Spleen (tissue), 11 donors: ENCODE data around the gene CEP350. TPM values are rescaled to one million over a fixed set of nuclear protein-coding genes. Genes with fewer than 3 reads are reported as not detected.

Experiments
- DNase-seq: peaks from one replicate; pipeline ENCODE4 v3.0.0-alpha.2; 2020
- H3K27ac ChIP-seq, 8 donors: fragments of 200-600 bp; sonication (generic) in 7 of 8; 1 replicate in 4 of 8; 2 replicates in 4 of 8; pipeline versions ENCODE4 v1.5.0 to v1.8.0; 2016 to 2021; ENCODE audit warnings: inconsistent platforms in 4 of 8, mild to moderate bottlenecking in 4 of 8, moderate library complexity in 1 of 8
- H3K27me3 ChIP-seq, 7 donors: fragments of 200-600 bp; sonication (generic) in 6 of 7; replicated peaks in 1 of 7; 1 replicate in 4 of 7; 2 replicates in 3 of 7; pipeline versions ENCODE4 v1.5.0 to v1.8.0; 2016 to 2021; ENCODE audit warnings: inconsistent platforms in 3 of 7, mild to moderate bottlenecking in 1 of 7
- H3K36me3 ChIP-seq, 6 donors: fragments of 200-600 bp; sonication (generic) in 5 of 6; 1 replicate in 4 of 6; 2 replicates in 2 of 6; pipeline versions ENCODE4 v1.5.0 to v1.8.0; 2016 to 2021; ENCODE audit warnings: inconsistent platforms in 2 of 6
- H3K4me1 ChIP-seq, 6 donors: fragments of 200-600 bp; sonication (generic) in 5 of 6; 1 replicate in 3 of 6; 2 replicates in 3 of 6; pipeline versions ENCODE4 v1.5.0 to v1.8.0; 2016 to 2021; ENCODE audit warnings: inconsistent platforms in 3 of 6
- H3K4me3 ChIP-seq, 8 donors: fragments of 200-600 bp; sonication (generic) in 7 of 8; 1 replicate in 4 of 8; 2 replicates in 4 of 8; pipeline versions ENCODE4 v1.5.0 to v1.8.0; 2016 to 2021; ENCODE audit warnings: inconsistent platforms in 4 of 8, mild to moderate bottlenecking in 4 of 8, moderate library complexity in 2 of 8
- H3K9me3 ChIP-seq, 8 donors: fragments of 200-600 bp; sonication (generic) in 7 of 8; 1 replicate in 4 of 8; 2 replicates in 4 of 8; pipeline versions ENCODE4 v1.5.0 to v1.8.0; 2016 to 2021; ENCODE audit warnings: inconsistent platforms in 4 of 8
- CTCF ChIP-seq, 11 experiments: fragments of 200-600 bp in 7 of 11; fragments of 450-650 bp in 4 of 11; sonication (generic) in 4 of 11; IDR thresholded peaks in 8 of 11; conservative IDR thresholded peaks in 3 of 11; 1 replicate in 7 of 11; 2 replicates in 4 of 11; pipeline versions ENCODE4 v1.4.0 to v1.8.0; 2016 to 2021; ENCODE audit warnings: antibody characterized with exemption in 11 of 11, inconsistent platforms in 4 of 11, mild to moderate bottlenecking in 1 of 11
- POLR2A ChIP-seq, 3 donors: fragments of 450-650 bp; IDR thresholded peaks; one replicate each; pipeline ENCODE4 v1.5.1; 2017; ENCODE audit warnings: antibody characterized with exemption in 3 of 3, mild to moderate bottlenecking in 1 of 3
- POLR2AphosphoS5 ChIP-seq, 3 donors: sonication (generic); formaldehyde crosslinking; IDR thresholded peaks; one replicate each; pipeline ENCODE4 v1.5.1; 2017; ENCODE audit warnings: antibody characterized with exemption in 3 of 3
- WGBS, 5 donors: extraction: QIAGEN DNeasy Blood & Tissue Kit in 3 of 5; methylation state at CpG; one replicate each; pipeline versions ENCODE4 v1.1.5 to v1.1.7; 2013 to 2018; 5-methylcytosine and 5-hydroxymethylcytosine counted together
- intact Hi-C: fragments of 100-400 bp; cut with DNase I; formaldehyde crosslinking; loops from one replicate; pipeline ENCODE4 v1.15.0; 2023; ENCODE audit warnings: low total_unique reads
- polyA plus RNA-seq, 3 donors: library from polyadenylated mRNA; stranded (reverse); fragments of 200-250 nt; gene quantifications; one replicate each; pipeline ENCODE4 v1.2.1, GENCODE V29; 2013
- total RNA-seq, 7 donors: library from RNA; depleted of rRNA in 3 of 7; stranded (reverse); fragments of >200 nt in 3 of 7; fragmentation: NEBNext Ultra II Directional in 4 of 7; extraction: Animal tissue kit (Norgen Biotek cat#: 25700) in 4 of 7; gene quantifications; one replicate each; pipeline versions ENCODE4 v1.1.0 to v1.2.1, GENCODE V29; 2016 to 2021
- donor health status: healthy with polysubstance abuse.
- donor health status: DM: no; HTN: no; CAD: no; lungs with moderate emphysema.
- donor health status: DM: no; HTN: no; CAD: no.
- donor health status: Bipolar disorder and iron deficiency.
- donor health status: healthy.
- donor health status: DM: no; HTN: no; CAD: no.
- donor health status: DM: yes; HTN: yes; CAD: no.

CEP350 gene
- total and polyA plus RNA-seq, 10 donors: 3.5 to 89.2 (median 66.0) TPM

- TF ChIP-seq POLR2A (IDR thresholded peaks at IDR 0.05) (no peak), CTCF (IDR thresholded peaks at IDR 0.05 in 8 of 11, conservative IDR thresholded peaks at IDR 0.05 in 3 of 11) (no peak), POLR2AphosphoS5 (IDR thresholded peaks at IDR 0.05) (no peak)
- intact Hi-C loops: no loop called here
Observed at GRCh38 chr1:180026556-180026955, 71.9 kb downstream of the CEP350 start.

GRCh38 chr1:180027949-180028445 is 73.4 kb downstream of the CEP350 start:
- no peaks in the 10 kb centered on the region for H3K9me3 ChIP-seq
- intact Hi-C loops: no loop called here
- H3K4me3 ChIP-seq: no peak overlapping the region
- peaks cover 0 to 15% (median 1%) of the 10 kb centered on the region in 6 donors for H3K4me1 ChIP-seq
- H3K27ac ChIP-seq: peak overlapping the region in 3 of 8 donors; percentile 22 to 54 (median 34)
- no peaks in the 10 kb centered on the region for H3K27me3 ChIP-seq
- TF ChIP-seq POLR2A (IDR thresholded peaks at IDR 0.05) (no peak), CTCF (IDR thresholded peaks at IDR 0.05 in 8 of 11, conservative IDR thresholded peaks at IDR 0.05 in 3 of 11) (no peak), POLR2AphosphoS5 (IDR thresholded peaks at IDR 0.05) (no peak)
- WGBS, 5 donors: 49 to 83% (median 66%) methylated on average over 2 of the region's 2 CpGs
- H3K36me3 ChIP-seq: peaks cover 2 to 95% (median 55%) of the 10 kb centered on the region in 6 donors
- DNase-seq: no peak

More at GRCh38 chr1:180026556-180026955, 71.9 kb downstream of the CEP350 start:
- Histone ChIP-seq H3K27ac (no peak overlapping the region), H3K4me3 (no peak overlapping the region), H3K27me3 (no peaks in the 10 kb centered on the region), H3K9me3 (no peaks in the 10 kb centered on the region), H3K4me1 (peaks cover 0 to 15% (median 1%) of the 10 kb centered on the region in 6 donors), H3K36me3 (peaks cover 2 to 95% (median 57%) of the 10 kb centered on the region in 6 donors)
- WGBS, 5 donors: 94 to 99% (median 95%) methylated on average over 3 of the region's 3 CpGs
- DNase-seq: no peak

DNA sequence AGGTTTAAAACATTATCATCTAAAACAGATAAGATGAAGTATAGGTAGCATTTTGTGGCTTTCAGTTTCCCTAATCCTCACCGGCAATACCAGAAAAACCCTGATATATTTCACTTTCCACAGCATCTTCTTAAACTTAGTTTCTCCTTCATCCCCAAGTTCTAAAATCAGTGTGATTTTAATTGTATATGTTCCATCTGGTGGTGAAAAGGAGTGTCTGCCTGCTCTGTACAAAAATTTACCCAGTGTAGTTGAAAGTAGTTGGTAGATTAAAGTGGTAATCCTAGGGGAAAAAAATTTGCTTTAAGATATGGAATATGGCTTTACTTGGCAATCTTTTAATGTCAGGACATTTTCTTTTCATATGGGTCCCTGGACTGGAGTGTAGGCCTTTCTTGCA is 74.3 kb downstream of the CEP350 start:
- Histone ChIP-seq H3K36me3 (peaks cover 0 to 95% (median 52%) of the 10 kb centered on the region in 6 donors), H3K4me1 (peaks cover 0 to 15% (median 1%) of the 10 kb centered on the region in 6 donors), H3K9me3 (no peaks in the 10 kb centered on the region), H3K27ac (peak overlapping the region in 3 of 8 donors; percentile 22 to 54 (median 34)), H3K4me3 (no peak overlapping the region), H3K27me3 (no peaks in the 10 kb centered on the region)
- 62 to 84% (median 79%) methylated on average over 1 of the region's 1 CpG for WGBS, 5 donors
- TF ChIP-seq POLR2AphosphoS5 (IDR thresholded peaks at IDR 0.05) (no peak), POLR2A (IDR thresholded peaks at IDR 0.05) (no peak), CTCF (IDR thresholded peaks at IDR 0.05 in 8 of 11, conservative IDR thresholded peaks at IDR 0.05 in 3 of 11) (peak in 1 of 11 experiments; percentile 15)
- intact Hi-C loops: no loop called here
- no peak for DNase-seq

DNA sequence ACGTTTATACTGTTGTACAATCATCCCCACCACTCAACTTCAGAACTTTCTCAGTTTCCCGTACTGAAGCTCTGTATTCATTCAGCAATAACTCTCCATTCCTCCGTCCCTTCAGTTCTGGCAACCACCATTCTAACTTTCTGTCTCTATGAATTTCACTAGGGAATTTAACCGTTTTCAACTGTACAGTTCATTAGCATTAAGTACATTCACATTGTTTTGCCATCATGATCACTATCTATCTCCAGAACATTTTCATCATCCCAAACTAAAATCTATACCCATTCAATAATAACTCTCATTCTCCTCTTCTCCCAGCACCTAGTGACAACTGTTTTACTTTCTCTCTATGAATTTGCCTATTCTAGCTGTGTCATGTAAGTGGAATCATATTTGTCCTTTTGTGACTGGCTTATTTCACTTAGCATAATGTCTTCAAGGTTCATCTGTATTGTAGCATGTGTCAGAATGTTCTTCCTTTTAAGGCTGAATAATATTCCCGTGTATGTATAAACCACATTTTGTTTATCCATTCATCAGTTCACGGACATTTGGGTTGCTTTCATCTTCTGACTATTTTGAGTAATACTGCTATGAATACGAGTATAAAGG is 75.0 kb downstream of the CEP350 start:
- Histone ChIP-seq H3K27me3 (no peaks in the 10 kb centered on the region), H3K4me1 (peaks cover 0 to 15% (median 1%) of the 10 kb centered on the region in 6 donors), H3K27ac (no peak overlapping the region), H3K9me3 (no peaks in the 10 kb centered on the region), H3K4me3 (no peak overlapping the region), H3K36me3 (peaks cover 0 to 95% (median 52%) of the 10 kb centered on the region in 6 donors)
- TF ChIP-seq POLR2A (IDR thresholded peaks at IDR 0.05): no peak
- no peak for TF ChIP-seq CTCF (IDR thresholded peaks at IDR 0.05 in 8 of 11, conservative IDR thresholded peaks at IDR 0.05 in 3 of 11)
- TF ChIP-seq POLR2AphosphoS5 (IDR thresholded peaks at IDR 0.05): no peak
- intact Hi-C loops: no loop called here
- WGBS, 5 donors: 71 to 79% (median 77%) methylated on average over 7 of the region's 7 CpGs
- no peak for DNase-seq
